Neural cell (in vitro differentiated cells): ENCODE data around the gene GLT1D1. TPM values are rescaled to one million over a fixed set of nuclear protein-coding genes. Genes with fewer than 3 reads are reported as not detected.

Experiments used
- H2AFZ ChIP-seq: fragments of 200-600, 300-800 bp; sonication (generic), shearing (Covaris generic); 2 replicates; pipeline ENCODE4 v1.6.0; 2014; ENCODE audit warnings: low read depth, mild to moderate bottlenecking, antibody characterized with exemption, low read length, moderate library complexity
- H3F3A ChIP-seq: fragments of 200-600 bp; shearing (Covaris generic); 2 replicates; pipeline ENCODE4 v1.6.1; 2016; ENCODE audit warnings: mild to moderate bottlenecking, moderate library complexity, mixed read lengths, antibody characterized with exemption, low read length; ENCODE audit not compliant: insufficient read depth, poor library complexity, severe bottlenecking
- H3K27ac ChIP-seq: fragments of 200-600, 300-800 bp; sonication (generic), shearing (Covaris generic); 2 replicates; pipeline ENCODE4 v1.5.1; 2014; ENCODE audit warnings: mild to moderate bottlenecking, low read length, moderate library complexity
- H3K27me3 ChIP-seq: fragments of 300-800, 200-600 bp; sonication (generic), shearing (Covaris generic); 2 replicates; pipeline ENCODE4 v1.6.0; 2014; ENCODE audit warnings: mild to moderate bottlenecking, low read depth, low read length, moderate library complexity; ENCODE audit not compliant: insufficient read depth
- H3K36me3 ChIP-seq: fragments of 300-800, 200-600 bp; sonication (generic), shearing (Covaris generic); 2 replicates; pipeline ENCODE4 v1.5.1; 2014; ENCODE audit warnings: mild to moderate bottlenecking, antibody characterized with exemption, low read length, moderate library complexity; ENCODE audit not compliant: insufficient read depth
- H3K4me2 ChIP-seq: fragments of 300-800, 200-600 bp; sonication (generic), shearing (Covaris generic); 2 replicates; pipeline ENCODE4 v1.6.0; 2014; ENCODE audit warnings: mild to moderate bottlenecking, low read length
- H3K4me3 ChIP-seq: fragments of 300-800, 200-600 bp; sonication (generic), shearing (Covaris generic); 2 replicates; pipeline ENCODE4 v1.5.1; 2014; ENCODE audit warnings: mild to moderate bottlenecking, low read length, moderate library complexity
- H3K79me2 ChIP-seq: fragments of 200-600 bp; shearing (Covaris generic); replicated peaks from 2 replicates; pipeline ENCODE4 v1.6.0; 2014; ENCODE audit warnings: mild to moderate bottlenecking, low read length, moderate library complexity; ENCODE audit not compliant: insufficient read depth
- H3K9ac ChIP-seq: fragments of 300-800, 200-600 bp; sonication (generic), shearing (Covaris generic); 2 replicates; pipeline ENCODE4 v1.6.1; 2016; ENCODE audit warnings: mild to moderate bottlenecking, low read length, mixed read lengths
- H3K9me2 ChIP-seq: fragments of 200-600 bp; shearing (Covaris generic); 2 replicates; pipeline ENCODE4 v1.6.1; 2016; ENCODE audit warnings: mild to moderate bottlenecking, low read length, mixed read lengths; ENCODE audit not compliant: insufficient read depth
- H3K9me3 ChIP-seq: fragments of 200-600, 300-800 bp; sonication (generic), shearing (Covaris generic); 2 replicates; pipeline ENCODE4 v1.6.1; 2016; ENCODE audit warnings: mild to moderate bottlenecking, mixed run types, low read length, moderate library complexity, mixed read lengths
- H4K20me1 ChIP-seq: fragments of 200-600 bp; shearing (Covaris generic); 2 replicates; pipeline ENCODE4 v1.6.1; 2016; ENCODE audit warnings: mild to moderate bottlenecking, mixed run types; ENCODE audit not compliant: insufficient read depth
- CTCF ChIP-seq: fragments of 450-650 bp; IDR thresholded peaks from 2 replicates; pipeline ENCODE4 v1.5.1; 2014; ENCODE audit warnings: antibody characterized with exemption, mild to moderate bottlenecking, moderate library complexity; ENCODE audit not compliant: poor library complexity, severe bottlenecking
- EP300 ChIP-seq: fragments of 450-650 bp; conservative IDR thresholded peaks from 2 replicates; pipeline ENCODE4 v1.6.1; 2014; ENCODE audit warnings: antibody characterized with exemption, mild to moderate bottlenecking, moderate library complexity; ENCODE audit not compliant: poor library complexity, severe bottlenecking
- EZH2 ChIP-seq: fragments of 200-600, 300-800 bp; shearing (Covaris generic), sonication (generic); IDR thresholded peaks from 2 replicates; pipeline ENCODE4 v1.6.1; 2014; ENCODE audit warnings: antibody characterized with exemption, low read length, borderline replicate concordance, mild to moderate bottlenecking; ENCODE audit not compliant: insufficient read depth, poor library complexity, severe bottlenecking
- MXI1 ChIP-seq: fragments of 450-650 bp; conservative IDR thresholded peaks from 2 replicates; pipeline ENCODE4 v1.6.1; 2014; ENCODE audit warnings: antibody characterized with exemption, mild to moderate bottlenecking; ENCODE audit not compliant: poor library complexity, severe bottlenecking
- POLR2AphosphoS5 ChIP-seq: IDR thresholded peaks from 2 replicates; pipeline ENCODE4 v1.6.1; 2012
- RAD21 ChIP-seq: fragments of 450-650 bp; conservative IDR thresholded peaks from 2 replicates; pipeline ENCODE4 v1.6.1; 2014; ENCODE audit warnings: antibody characterized with exemption, mild to moderate bottlenecking, moderate library complexity
- REST ChIP-seq: IDR thresholded peaks from 2 replicates; pipeline ENCODE4 v1.6.1; 2012; ENCODE audit warnings: borderline replicate concordance
- SMC3 ChIP-seq: fragments of 450-650 bp; conservative IDR thresholded peaks from 2 replicates; pipeline ENCODE4 v1.6.1; 2014; ENCODE audit warnings: antibody characterized with exemption, mild to moderate bottlenecking, moderate library complexity; ENCODE audit not compliant: poor library complexity
- TAF1 ChIP-seq: IDR thresholded peaks from 2 replicates; pipeline ENCODE4 v1.6.1; 2012; ENCODE audit warnings: low read depth
- polyA plus RNA-seq: library from polyadenylated mRNA; depleted of rRNA; stranded (reverse); fragments of >200 nt; gene quantifications from 2 replicates; pipeline ENCODE4 v1.2.3, GENCODE V29; 2014

GLT1D1 gene
- polyA plus RNA-seq, 1 donor from 2014 or later: 3.9 TPM

- Histone ChIP-seq H3K4me3 (no peak overlapping the region), H3K4me2 (no peak overlapping the region), H3K9me3 (no peaks in the 10 kb centered on the region), H3K9ac (no peak overlapping the region), H3K27me3 (no peaks in the 10 kb centered on the region), H2AFZ (no peak overlapping the region), H4K20me1 (no peaks in the 10 kb centered on the region), H3F3A (no peaks in the 10 kb centered on the region), H3K79me2 (no peaks in the 10 kb centered on the region), H3K27ac (no peak overlapping the region), H3K9me2 (no peaks in the 10 kb centered on the region), H3K36me3 (no peaks in the 10 kb centered on the region)
- TF ChIP-seq POLR2AphosphoS5 (no peak), EP300 (no peak), SMC3 (no peak), CTCF (no peak), TAF1 (no peak), MXI1 (no peak), RAD21 (no peak), EZH2 (no peak), REST (no peak)
Observed at GRCh38 chr12:128867466-128867865, 14.2 kb downstream of the GLT1D1 start.

- H3K27me3 ChIP-seq: no peaks in the 10 kb centered on the region
- TF ChIP-seq TAF1 (no peak), MXI1 (no peak), RAD21 (no peak), REST (no peak), CTCF (no peak), EZH2 (no peak), SMC3 (no peak), POLR2AphosphoS5 (no peak), EP300 (no peak)
- no peaks in the 10 kb centered on the region for H3K79me2 ChIP-seq
- peaks cover 4% of the 10 kb centered on the region for H3K9me3 ChIP-seq
- H3K4me2 ChIP-seq: no peak overlapping the region
- H2AFZ ChIP-seq: no peak overlapping the region
- no peak overlapping the region for H3K4me3 ChIP-seq
- no peaks in the 10 kb centered on the region for H3K9me2 ChIP-seq
- no peaks in the 10 kb centered on the region for H4K20me1 ChIP-seq
- H3K9ac ChIP-seq: no peak overlapping the region
- no peaks in the 10 kb centered on the region for H3K36me3 ChIP-seq
- no peaks in the 10 kb centered on the region for H3F3A ChIP-seq
- H3K27ac ChIP-seq: no peak overlapping the region
Observed at GRCh38 chr12:128871516-128871892, 18.2 kb downstream of the GLT1D1 start.
